SK-N-SH treated with all-trans-retinoic acid at 6 μM for 48 hours (cell line): ENCODE measurements around the gene MRAP.

Source experiments
- ATAC-seq: fragments of 200-7000 bp; cut with Tn5 transposase; 3 replicates; pipeline ENCODE4 v1.9.1; 2020; ENCODE audit warnings: mild to moderate bottlenecking, moderate library complexity
- ARNTL ChIP-seq: fragments of 450-650 bp; formaldehyde crosslinking; IDR thresholded peaks from 2 replicates; pipeline ENCODE4 v1.5.0; 2020; ENCODE audit warnings: low read depth, mild to moderate bottlenecking, moderate library complexity, borderline replicate concordance
- BACH2 ChIP-seq: fragments of 250-450 bp; sonication (Bioruptor Pico); IDR thresholded peaks from 2 replicates; pipeline ENCODE4 v1.9.0; 2021; ENCODE audit warnings: mild to moderate bottlenecking, borderline replicate concordance
- CSDC2 ChIP-seq: fragments of 250-450 bp; sonication (Bioruptor Pico); IDR thresholded peaks from 2 replicates; pipeline ENCODE4 v1.5.0; 2020; ENCODE audit warnings: mild to moderate bottlenecking, moderate library complexity
- ESRRG ChIP-seq: fragments of 250-450 bp; sonication (Bioruptor Pico); IDR thresholded peaks from 2 replicates; pipeline ENCODE4 v1.6.1; 2021; ENCODE audit warnings: mild to moderate bottlenecking
- GLIS3 ChIP-seq: fragments of 250-450 bp; sonication (Bioruptor Pico); IDR thresholded peaks from 2 replicates; pipeline ENCODE4 v1.5.0; 2020; ENCODE audit warnings: mild to moderate bottlenecking, moderate library complexity
- ISL1 ChIP-seq: fragments of 250-450 bp; sonication (Bioruptor Pico); IDR thresholded peaks from 2 replicates; pipeline ENCODE4 v2.1.2; 2022; ENCODE audit warnings: mild to moderate bottlenecking, moderate library complexity
- OSR1 ChIP-seq: fragments of 250-450 bp; sonication (Bioruptor Pico); IDR thresholded peaks from 2 replicates; pipeline ENCODE4 v1.8.0; 2022; ENCODE audit warnings: moderate library complexity, mild to moderate bottlenecking, inconsistent platforms
- PATZ1 ChIP-seq: fragments of 250-450 bp; sonication (Bioruptor Pico); IDR thresholded peaks from 2 replicates; pipeline ENCODE4 v1.8.0; 2020; ENCODE audit warnings: mild to moderate bottlenecking, moderate library complexity, borderline replicate concordance
- PPARA ChIP-seq: fragments of 250-450 bp; sonication (Bioruptor Pico); IDR thresholded peaks from 2 replicates; pipeline ENCODE4 v1.5.0; 2020; ENCODE audit warnings: mild to moderate bottlenecking, borderline replicate concordance
- RARB ChIP-seq: fragments of 250-450 bp; sonication (Bioruptor Pico); IDR thresholded peaks from 2 replicates; pipeline ENCODE4 v1.8.0; 2021; ENCODE audit warnings: mild to moderate bottlenecking, moderate library complexity
- SNAI2 ChIP-seq: fragments of 250-450 bp; sonication (Bioruptor Pico); IDR thresholded peaks from 2 replicates; pipeline ENCODE4 v1.5.0; 2020; ENCODE audit warnings: mild to moderate bottlenecking, moderate library complexity
- TCF4 ChIP-seq: fragments of 250-450 bp; sonication (Bioruptor Pico); IDR thresholded peaks from 2 replicates; pipeline ENCODE4 v1.8.0; 2021; ENCODE audit warnings: mild to moderate bottlenecking, moderate library complexity, borderline replicate concordance
- TOX ChIP-seq: fragments of 250-450 bp; sonication (Bioruptor Pico); IDR thresholded peaks from 2 replicates; pipeline ENCODE4 v1.8.0; 2021; ENCODE audit warnings: mild to moderate bottlenecking, moderate library complexity, borderline replicate concordance
- TSHZ2 ChIP-seq: fragments of 250-450 bp; sonication (Bioruptor Pico); IDR thresholded peaks from 2 replicates; pipeline ENCODE4 v1.5.0; 2020; ENCODE audit warnings: mild to moderate bottlenecking, moderate library complexity
- ZC3H10 ChIP-seq: fragments of 250-450 bp; sonication (Bioruptor Pico); IDR thresholded peaks from 2 replicates; pipeline ENCODE4 v1.5.1; 2021; ENCODE audit warnings: mild to moderate bottlenecking, moderate library complexity
- ZFP3 ChIP-seq: fragments of 250-450 bp; sonication (Bioruptor Pico); IDR thresholded peaks from 2 replicates; pipeline ENCODE4 v1.5.0; 2020; ENCODE audit warnings: mild to moderate bottlenecking, moderate library complexity
- ZFP30 ChIP-seq: fragments of 450-650 bp; formaldehyde crosslinking; IDR thresholded peaks from 2 replicates; pipeline ENCODE4 v1.5.0; 2022; ENCODE audit warnings: mild to moderate bottlenecking, moderate library complexity
- ZNF70 ChIP-seq: fragments of 450-650 bp; formaldehyde crosslinking; IDR thresholded peaks from 2 replicates; pipeline ENCODE4 v1.5.0; 2020; ENCODE audit warnings: mild to moderate bottlenecking, moderate library complexity
- ZNF8 ChIP-seq: fragments of 450-650 bp; formaldehyde crosslinking; IDR thresholded peaks from 2 replicates; pipeline ENCODE4 v1.5.0; 2020; ENCODE audit warnings: mild to moderate bottlenecking, moderate library complexity
- TF ChIP-seq, protein P1 (sequence below): fragments of 250-450 bp; sonication (Bioruptor Pico); IDR thresholded peaks from 2 replicates; pipeline ENCODE4 v1.5.1; 2020; ENCODE audit warnings: low read depth, mild to moderate bottlenecking, moderate library complexity
- TF ChIP-seq, protein P2 (sequence below): fragments of 250-450 bp; sonication (Bioruptor Pico); IDR thresholded peaks from 2 replicates; pipeline ENCODE4 v1.5.1; 2021; ENCODE audit warnings: mild to moderate bottlenecking, moderate library complexity

MRAP gene

DNA sequence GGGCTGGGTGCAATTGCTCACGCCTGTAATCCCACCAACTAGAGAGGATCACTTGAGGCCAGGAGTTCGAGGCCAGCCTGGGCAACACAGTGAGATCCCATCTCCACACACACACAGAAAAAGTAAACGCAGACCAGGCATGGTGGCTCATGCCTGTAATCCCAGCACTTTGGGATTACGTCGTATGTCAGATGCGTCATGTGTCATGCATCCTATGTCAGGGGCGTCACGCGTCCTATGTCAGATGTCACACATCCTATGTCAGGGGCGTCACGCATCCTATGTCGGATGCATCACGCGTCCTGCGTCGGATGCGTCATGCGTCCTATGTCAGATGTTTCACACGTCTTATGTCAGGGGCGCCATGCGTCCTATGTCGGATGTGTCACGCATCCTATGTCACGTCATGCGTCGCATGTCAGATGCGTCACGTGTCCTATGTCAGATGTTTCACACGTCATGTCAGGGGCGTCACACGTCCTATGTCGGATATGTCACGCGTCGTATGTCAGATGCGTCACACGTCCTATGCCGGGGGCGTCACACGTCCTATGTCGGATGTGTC, 1.5 kb downstream of the MRAP start:
- no peak for ATAC-seq
- TF ChIP-seq ARNTL (CRISPR knock-in tag): no peak
- no peak for TF ChIP-seq ZNF70
- no peak for TF ChIP-seq BACH2 (CRISPR knock-in tag)
- no peak for TF ChIP-seq CSDC2 (CRISPR knock-in tag)

GRCh38 chr21:32301596-32301995, 2.9 kb downstream of the MRAP start:
- no peak for ATAC-seq
- TF ChIP-seq ZNF8 (CRISPR knock-in tag) (no peak), TSHZ2 (CRISPR knock-in tag) (no peak)

GRCh38 chr21:32302560-32302959, 3.9 kb downstream of the MRAP start:
- ATAC-seq: no peak
- TF ChIP-seq, protein P1, sequence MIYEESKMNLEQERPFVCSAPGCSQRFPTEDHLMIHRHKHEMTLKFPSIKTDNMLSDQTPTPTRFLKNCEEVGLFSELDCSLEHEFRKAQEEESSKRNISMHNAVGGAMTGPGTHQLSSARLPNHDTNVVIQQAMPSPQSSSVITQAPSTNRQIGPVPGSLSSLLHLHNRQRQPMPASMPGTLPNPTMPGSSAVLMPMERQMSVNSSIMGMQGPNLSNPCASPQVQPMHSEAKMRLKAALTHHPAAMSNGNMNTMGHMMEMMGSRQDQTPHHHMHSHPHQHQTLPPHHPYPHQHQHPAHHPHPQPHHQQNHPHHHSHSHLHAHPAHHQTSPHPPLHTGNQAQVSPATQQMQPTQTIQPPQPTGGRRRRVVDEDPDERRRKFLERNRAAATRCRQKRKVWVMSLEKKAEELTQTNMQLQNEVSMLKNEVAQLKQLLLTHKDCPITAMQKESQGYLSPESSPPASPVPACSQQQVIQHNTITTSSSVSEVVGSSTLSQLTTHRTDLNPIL (CRISPR knock-in tag): no peak
- TF ChIP-seq ZFP30 (CRISPR knock-in tag) (no peak), ISL1 (no peak), TSHZ2 (CRISPR knock-in tag) (no peak), BACH2 (CRISPR knock-in tag) (no peak), OSR1 (CRISPR knock-in tag) (no peak), CSDC2 (CRISPR knock-in tag) (no peak), TCF4 (CRISPR knock-in tag) (no peak)

GRCh38 chr21:32303385-32303784, 4.7 kb downstream of the MRAP start:
- no peak for ATAC-seq
- TF ChIP-seq TOX (CRISPR knock-in tag) (no peak), CSDC2 (CRISPR knock-in tag) (no peak), ESRRG (CRISPR knock-in tag) (no peak), TCF4 (CRISPR knock-in tag) (no peak), GLIS3 (CRISPR knock-in tag) (no peak), ZFP3 (CRISPR knock-in tag) (no peak), RARB (CRISPR knock-in tag) (no peak), SNAI2 (CRISPR knock-in tag) (no peak), OSR1 (CRISPR knock-in tag) (no peak), TSHZ2 (CRISPR knock-in tag) (no peak), ZFP30 (CRISPR knock-in tag) (no peak), ZNF70 (no peak), PPARA (no peak), ZC3H10 (no peak), PATZ1 (no peak)
- TF ChIP-seq, protein P2, sequence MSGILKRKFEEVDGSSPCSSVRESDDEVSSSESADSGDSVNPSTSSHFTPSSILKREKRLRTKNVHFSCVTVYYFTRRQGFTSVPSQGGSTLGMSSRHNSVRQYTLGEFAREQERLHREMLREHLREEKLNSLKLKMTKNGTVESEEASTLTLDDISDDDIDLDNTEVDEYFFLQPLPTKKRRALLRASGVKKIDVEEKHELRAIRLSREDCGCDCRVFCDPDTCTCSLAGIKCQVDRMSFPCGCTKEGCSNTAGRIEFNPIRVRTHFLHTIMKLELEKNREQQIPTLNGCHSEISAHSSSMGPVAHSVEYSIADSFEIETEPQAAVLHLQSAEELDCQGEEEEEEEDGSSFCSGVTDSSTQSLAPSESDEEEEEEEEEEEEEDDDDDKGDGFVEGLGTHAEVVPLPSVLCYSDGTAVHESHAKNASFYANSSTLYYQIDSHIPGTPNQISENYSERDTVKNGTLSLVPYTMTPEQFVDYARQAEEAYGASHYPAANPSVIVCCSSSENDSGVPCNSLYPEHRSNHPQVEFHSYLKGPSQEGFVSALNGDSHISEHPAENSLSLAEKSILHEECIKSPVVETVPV (CRISPR knock-in tag): no peak
- TF ChIP-seq, protein P1 (CRISPR knock-in tag): no peak
